MCF 10A (cell line): ENCODE results near the gene ABHD8. TPM values are rescaled to one million over a fixed set of nuclear protein-coding genes. Genes with fewer than 3 reads are reported as not detected.
A peak's percentile ranks its signal among the peaks of the same experiment; 100 is the strongest.

Experiments
- BruUV-seq: library from RNA; stranded (reverse); fragments of 400-500 nt; replicated peaks from 2 replicates; lab custom pipeline; 2021; lab: Mats Ljungman, UMichigan
- CTCF ChIA-PET: fragments of 300-600 bp; sonication (Branson Sonifier 250); formaldehyde crosslinking; extraction: SDS; loops from one replicate; lab custom pipeline; 2021; ENCODE audit warnings: antibody characterized with exemption, inconsistent platforms; lab: Yijun Ruan, JAX
- POLR2A ChIA-PET: fragments of 300-600, 350-650 bp; sonication (Branson Sonifier 250); formaldehyde crosslinking; extraction: SDS; loops from one replicate; lab custom pipeline; 2020; ENCODE audit warnings: antibody characterized with exemption, inconsistent platforms; lab: Yijun Ruan, JAX
- DNase-seq: peaks from one replicate; pipeline ENCODE4 v3.0.0-alpha.2; 2018; ENCODE audit not compliant: unreplicated experiment
- H3K27ac Mint-ChIP-seq: one replicate; pipeline ENCODE4 v1.8.0; 2022; ENCODE audit warnings: mild to moderate bottlenecking, low read depth, mixed read lengths; ENCODE audit not compliant: unreplicated experiment
- H3K27me3 Mint-ChIP-seq: one replicate; pipeline ENCODE4 v1.8.0; 2022; ENCODE audit warnings: mixed read lengths; ENCODE audit not compliant: insufficient read depth, unreplicated experiment
- H3K36me3 Mint-ChIP-seq: one replicate; pipeline ENCODE4 v1.8.0; 2022; ENCODE audit warnings: mild to moderate bottlenecking, moderate library complexity, mixed read lengths; ENCODE audit not compliant: insufficient read depth, unreplicated experiment
- H3K4me1 Mint-ChIP-seq: one replicate; pipeline ENCODE4 v1.8.0; 2022; ENCODE audit warnings: mixed read lengths; ENCODE audit not compliant: insufficient read depth, unreplicated experiment
- H3K4me3 Mint-ChIP-seq: one replicate; pipeline ENCODE4 v1.8.0; 2022; ENCODE audit warnings: mild to moderate bottlenecking, moderate library complexity, mixed read lengths; ENCODE audit not compliant: unreplicated experiment
- H3K9me3 Mint-ChIP-seq: one replicate; pipeline ENCODE4 v1.8.0; 2022; ENCODE audit warnings: mixed read lengths; ENCODE audit not compliant: unreplicated experiment
- CTCF ChIP-seq: fragments of 200-600 bp; IDR thresholded peaks from one replicate; pipeline ENCODE4 v1.8.0; 2022; ENCODE audit warnings: antibody characterized with exemption, mild to moderate bottlenecking; ENCODE audit not compliant: unreplicated experiment
- intact Hi-C: fragments of 100-400 bp; cut with micrococcal nuclease; formaldehyde crosslinking; loops from 2 replicates; pipeline ENCODE4 v1.14.1; 2022
- total RNA-seq: library from RNA; stranded (reverse); gene quantifications from 2 replicates; pipeline ENCODE4 v1.2.3, GENCODE V29; 2022

Gene ABHD8
- total RNA-seq, 1 experiment from 2014 or later: 4.1 TPM

- no peaks in the 10 kb centered on the region for H3K27me3 Mint-ChIP-seq
- ChIA-PET CTCF (interaction anchor here (0.6 to 0.7 kb wide), 3 partner anchors 20 to 472 kb away, joined by 3 to 5 read pairs (median 3); no protein-coding TSS in a partner anchor), POLR2A (interaction anchor here (0.9 to 10.5 kb wide), 3 partner anchors 14 to 68 kb away, joined by 3 to 152 read pairs (median 3); partner anchors contain the start of genes ANO8 and GTPBP3)
- TF ChIP-seq CTCF: no peak
- H3K4me1 Mint-ChIP-seq: peaks cover 29% of the 10 kb centered on the region
- H3K27ac Mint-ChIP-seq: peak overlapping the region; percentile 52
- H3K36me3 Mint-ChIP-seq: peaks cover 27% of the 10 kb centered on the region
- intact Hi-C loops: no loop called here
- BruUV-seq: no TSS peak
- DNase-seq: no peak
- H3K9me3 Mint-ChIP-seq: no peaks in the 10 kb centered on the region
- H3K4me3 Mint-ChIP-seq: peak overlapping the region; percentile 57
Measured at GRCh38 chr19:17312189-17313113, 9.2 kb upstream of the ABHD8 start.

DNA sequence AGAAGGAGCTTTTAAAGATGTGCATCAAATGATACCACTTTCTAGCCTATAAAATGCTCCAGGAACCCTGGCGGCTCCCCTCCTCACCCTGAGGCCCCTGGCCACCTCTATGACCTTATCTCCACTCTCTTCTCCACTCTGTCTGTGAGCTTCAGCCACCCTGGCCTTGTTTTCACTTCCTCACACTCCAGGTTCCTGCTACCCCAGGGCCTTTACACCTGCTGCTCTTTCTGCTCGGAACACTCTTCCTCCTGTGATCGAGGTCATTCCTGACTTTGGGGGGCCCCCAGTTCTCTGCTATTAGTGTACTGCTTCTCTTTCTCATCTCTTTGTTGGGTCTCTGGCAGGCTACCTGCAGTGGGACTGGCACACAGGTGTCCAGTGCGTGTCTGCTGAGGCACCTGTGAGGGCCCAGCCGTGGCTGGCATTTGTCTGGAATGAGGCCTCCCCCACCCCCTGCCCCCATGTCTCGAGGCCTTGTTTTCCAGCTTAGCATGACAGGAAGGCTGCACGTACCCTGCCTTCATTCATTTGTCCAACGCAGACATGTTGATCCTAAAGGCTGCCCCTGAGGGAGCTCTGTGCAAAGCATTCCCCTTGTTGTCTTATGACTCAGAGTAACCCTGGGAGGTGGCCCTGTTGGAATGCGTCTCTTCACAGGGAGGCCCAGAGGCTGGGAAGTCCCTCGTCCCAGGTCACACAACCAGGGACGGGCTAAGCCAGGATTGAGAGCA lies 8.4 kb upstream of the ABHD8 start:
- peaks cover 19% of the 10 kb centered on the region for H3K36me3 Mint-ChIP-seq
- H3K9me3 Mint-ChIP-seq: no peaks in the 10 kb centered on the region
- H3K27me3 Mint-ChIP-seq: no peaks in the 10 kb centered on the region
- peak; percentile 83 for DNase-seq
- H3K27ac Mint-ChIP-seq: peak overlapping the region; percentile 52
- H3K4me1 Mint-ChIP-seq: peaks cover 29% of the 10 kb centered on the region
- intact Hi-C loops: no loop called here
- peak overlapping the region; percentile 57 for H3K4me3 Mint-ChIP-seq
- BruUV-seq: no TSS peak
- ChIA-PET POLR2A (interaction anchor here (0.7 to 10.5 kb wide), 4 partner anchors 8 to 68 kb away, joined by 3 to 152 read pairs (median 4); partner anchors contain the start of genes ABHD8, ANO8 and GTPBP3), CTCF (interaction anchor here (0.6 kb wide), 2 partner anchors 14 to 19 kb away, joined by 3 read pairs; no protein-coding TSS in a partner anchor)
- TF ChIP-seq CTCF: no peak

DNA sequence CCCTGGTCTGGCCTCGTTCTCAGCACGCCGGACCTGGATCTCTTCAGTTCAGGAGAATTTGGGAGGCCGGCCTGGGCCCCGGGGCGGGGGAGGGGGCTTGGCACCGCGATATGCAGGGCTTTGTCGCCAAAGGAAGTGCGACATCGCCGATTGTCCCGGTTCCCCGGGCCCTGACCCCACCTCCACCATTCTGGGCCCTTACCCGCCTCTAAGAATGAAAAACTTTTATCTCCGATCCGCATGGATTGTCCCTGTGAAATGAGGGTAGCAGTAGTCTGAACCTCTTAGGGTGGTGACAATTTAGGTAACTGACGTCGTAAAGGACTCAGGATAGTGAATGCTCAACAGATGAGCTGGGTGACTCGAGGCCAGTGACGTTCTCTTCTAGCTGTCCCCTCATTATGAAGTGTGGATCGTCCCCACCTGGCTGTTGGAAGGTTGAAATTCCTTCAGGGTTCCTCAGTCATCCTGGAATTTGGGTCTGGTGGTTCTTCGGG lies 6.8 kb upstream of the ABHD8 start:
- Mint-ChIP-seq H3K4me1 (peaks cover 31% of the 10 kb centered on the region), H3K36me3 (peaks cover 27% of the 10 kb centered on the region), H3K27me3 (no peaks in the 10 kb centered on the region), H3K4me3 (peak overlapping the region; percentile 88), H3K9me3 (no peaks in the 10 kb centered on the region), H3K27ac (peak overlapping the region; percentile 73)
- DNase-seq: no peak
- no peak for TF ChIP-seq CTCF
- ChIA-PET POLR2A (interaction anchor here (0.6 to 10.5 kb wide), 10 partner anchors 11 to 550 kb away, joined by 3 to 152 read pairs (median 4); partner anchors contain the start of genes ANO8 and GTPBP3), CTCF (interaction anchor here (0.6 to 2.0 kb wide), 4 partner anchors 17 to 157 kb away, joined by 3 to 8 read pairs (median 6); no protein-coding TSS in a partner anchor)
- intact Hi-C loops: loop anchor here (1.0 kb wide), 1 partner anchor 7 kb away; no protein-coding TSS in a partner anchor
- no TSS peak for BruUV-seq
